Mesendoderm (in vitro differentiated cells): ENCODE results near the gene TACR1.

Source experiments
- DNase-seq: peaks from one replicate; pipeline ENCODE4 v3.0.0; 2013
- H2AK5ac ChIP-seq: 2 replicates; pipeline ENCODE4 v1.6.1; 2013; ENCODE audit warnings: low read length, inconsistent platforms
- H2BK120ac ChIP-seq: 2 replicates; pipeline ENCODE4 v1.6.1; 2013; ENCODE audit warnings: low read depth, mild to moderate bottlenecking, low read length, moderate library complexity, mixed read lengths
- H2BK15ac ChIP-seq: replicated peaks from 2 replicates; pipeline ENCODE4 v1.6.1; 2013; ENCODE audit warnings: low read depth, mild to moderate bottlenecking, moderate library complexity
- H2BK5ac ChIP-seq: 2 replicates; pipeline ENCODE4 v1.6.1; 2013; ENCODE audit warnings: low read length, inconsistent platforms
- H3K18ac ChIP-seq: 2 replicates; pipeline ENCODE4 v1.6.1; 2013; ENCODE audit warnings: mild to moderate bottlenecking, low read length, mixed read lengths
- H3K23ac ChIP-seq: one replicate; pipeline ENCODE4 v1.6.1; 2013; ENCODE audit warnings: low read length
- H3K27ac ChIP-seq: 2 replicates; pipeline ENCODE4 v1.5.1; 2013; ENCODE audit warnings: low read depth, mild to moderate bottlenecking, inconsistent platforms, low read length, moderate library complexity
- H3K27me3 ChIP-seq: 2 replicates; pipeline ENCODE4 v1.6.1; 2013; ENCODE audit warnings: low read length, control low read depth, mild to moderate bottlenecking, inconsistent platforms; ENCODE audit not compliant: insufficient read depth, poor library complexity
- H3K36me3 ChIP-seq: 2 replicates; pipeline ENCODE4 v1.6.1; 2013; ENCODE audit warnings: low read length, inconsistent platforms; ENCODE audit not compliant: control insufficient read depth, insufficient read depth
- H3K4ac ChIP-seq: one replicate; pipeline ENCODE4 v1.6.1; 2013; ENCODE audit warnings: low read depth, mild to moderate bottlenecking, low read length, moderate library complexity
- H3K4me1 ChIP-seq: 2 replicates; pipeline ENCODE4 v1.6.1; 2013; ENCODE audit warnings: low read depth, low read length, inconsistent platforms; ENCODE audit not compliant: control insufficient read depth
- H3K4me2 ChIP-seq: 2 replicates; pipeline ENCODE4 v1.6.1; 2013; ENCODE audit warnings: low read length
- H3K4me3 ChIP-seq: 2 replicates; pipeline ENCODE4 v1.5.1; 2013; ENCODE audit warnings: mild to moderate bottlenecking, low read length
- H3K56ac ChIP-seq: one replicate; pipeline ENCODE4 v1.6.1; 2013; ENCODE audit warnings: low read length
- H3K79me1 ChIP-seq: 2 replicates; pipeline ENCODE4 v1.6.1; 2013; ENCODE audit warnings: low read length, inconsistent platforms
- H3K79me2 ChIP-seq: 2 replicates; pipeline ENCODE4 v1.6.1; 2013; ENCODE audit warnings: mild to moderate bottlenecking, low read length; ENCODE audit not compliant: control insufficient read depth, insufficient read depth
- H3K9ac ChIP-seq: 2 replicates; pipeline ENCODE4 v1.6.1; 2013; ENCODE audit warnings: low read length, inconsistent platforms
- H4K5ac ChIP-seq: one replicate; pipeline ENCODE4 v1.6.1; 2013; ENCODE audit warnings: low read length
- H4K8ac ChIP-seq: one replicate; pipeline ENCODE4 v1.6.1; 2013; ENCODE audit warnings: low read depth, mild to moderate bottlenecking, control low read depth, low read length, moderate library complexity
- WGBS: extraction: QIAGEN DNeasy Blood & Tissue Kit; methylation state at CpG from one replicate; pipeline ENCODE4 v1.1.7; 2013; ENCODE audit warnings: low lambda C conversion rate, missing lambda C conversion rate; ENCODE audit not compliant: insufficient coverage; ENCODE audit errors: extremely low coverage; 5-methylcytosine and 5-hydroxymethylcytosine counted together

The TACR1 gene

DNA sequence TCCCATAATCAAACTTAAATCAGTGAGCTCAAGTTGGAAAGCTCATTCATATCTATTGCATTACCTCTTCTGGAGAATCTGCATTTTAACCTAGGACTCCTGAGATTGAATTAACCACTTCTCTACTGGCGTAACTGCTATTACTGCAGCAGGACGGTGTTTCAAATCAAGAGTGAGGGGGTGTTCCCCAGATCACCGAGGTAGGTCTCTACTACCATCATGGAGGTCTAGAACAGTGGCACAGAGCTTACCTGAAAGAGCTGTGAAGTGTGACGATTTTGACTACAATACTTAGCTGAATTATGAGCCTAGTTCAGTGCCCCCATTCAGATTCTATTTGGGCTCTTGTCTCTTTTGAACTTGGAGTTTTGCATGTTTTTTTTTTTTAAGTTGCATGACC, 121.4 kb downstream of the TACR1 start:
- no peak for DNase-seq
- H3K4me2 ChIP-seq, result no peak overlapping the region
- no CpG with 5 or more reads among the region's 4 CpGs for WGBS
- H2BK15ac ChIP-seq, result no peak overlapping the region
- H3K79me1 ChIP-seq, result no peaks in the 10 kb centered on the region
- H3K27me3 ChIP-seq, result no peaks in the 10 kb centered on the region
- H2BK120ac ChIP-seq, result no peak overlapping the region
- no peak overlapping the region for H3K9ac ChIP-seq
- H2BK5ac ChIP-seq, result no peak overlapping the region
- no peak overlapping the region for H4K8ac ChIP-seq
- no peak overlapping the region for H4K5ac ChIP-seq
- no peak overlapping the region for H3K4me3 ChIP-seq
- H3K23ac ChIP-seq, result no peak overlapping the region
- H3K4me1 ChIP-seq, result no peaks in the 10 kb centered on the region
- H3K4ac ChIP-seq, result no peak overlapping the region
- H3K27ac ChIP-seq, result no peak overlapping the region
- no peaks in the 10 kb centered on the region for H3K36me3 ChIP-seq
- H3K56ac ChIP-seq, result no peak overlapping the region
- H2AK5ac ChIP-seq, result no peak overlapping the region
- H3K79me2 ChIP-seq, result no peaks in the 10 kb centered on the region
- no peak overlapping the region for H3K18ac ChIP-seq

DNA sequence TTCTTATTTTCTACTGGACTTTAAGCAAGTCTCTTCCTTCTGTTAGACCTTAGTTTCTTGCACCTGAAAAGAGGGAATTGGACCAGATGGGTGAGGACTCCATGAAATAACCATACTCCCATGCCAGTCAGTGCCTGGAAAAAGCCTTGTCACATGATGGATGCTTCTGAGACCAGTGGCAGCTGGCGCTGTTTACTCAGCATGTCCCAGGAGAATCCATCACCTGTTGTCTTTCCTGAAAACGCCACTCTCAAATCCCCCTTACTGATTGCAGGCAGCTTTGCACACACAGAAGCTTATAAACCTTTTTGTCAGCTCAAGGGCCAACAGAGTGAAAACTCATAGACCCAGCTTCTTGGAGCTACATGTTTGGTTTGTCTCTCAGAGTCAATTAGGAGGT, 123.2 kb downstream of the TACR1 start:
- H3K27me3 ChIP-seq, result no peaks in the 10 kb centered on the region
- no peaks in the 10 kb centered on the region for H3K79me2 ChIP-seq
- H3K23ac ChIP-seq, result no peak overlapping the region
- H3K27ac ChIP-seq, result no peak overlapping the region
- DNase-seq, result no peak
- H4K5ac ChIP-seq, result no peak overlapping the region
- H2BK120ac ChIP-seq, result no peak overlapping the region
- no peaks in the 10 kb centered on the region for H3K4me1 ChIP-seq
- no peak overlapping the region for H3K4me3 ChIP-seq
- WGBS, result no CpG with 5 or more reads among the region's 2 CpGs
- no peak overlapping the region for H3K4me2 ChIP-seq
- H3K4ac ChIP-seq, result no peak overlapping the region
- H3K9ac ChIP-seq, result no peak overlapping the region
- no peaks in the 10 kb centered on the region for H3K36me3 ChIP-seq
- no peak overlapping the region for H2BK5ac ChIP-seq
- no peak overlapping the region for H2BK15ac ChIP-seq
- no peak overlapping the region for H3K18ac ChIP-seq
- H3K79me1 ChIP-seq, result no peaks in the 10 kb centered on the region
- no peak overlapping the region for H3K56ac ChIP-seq
- no peak overlapping the region for H2AK5ac ChIP-seq
- H4K8ac ChIP-seq, result no peak overlapping the region

DNA sequence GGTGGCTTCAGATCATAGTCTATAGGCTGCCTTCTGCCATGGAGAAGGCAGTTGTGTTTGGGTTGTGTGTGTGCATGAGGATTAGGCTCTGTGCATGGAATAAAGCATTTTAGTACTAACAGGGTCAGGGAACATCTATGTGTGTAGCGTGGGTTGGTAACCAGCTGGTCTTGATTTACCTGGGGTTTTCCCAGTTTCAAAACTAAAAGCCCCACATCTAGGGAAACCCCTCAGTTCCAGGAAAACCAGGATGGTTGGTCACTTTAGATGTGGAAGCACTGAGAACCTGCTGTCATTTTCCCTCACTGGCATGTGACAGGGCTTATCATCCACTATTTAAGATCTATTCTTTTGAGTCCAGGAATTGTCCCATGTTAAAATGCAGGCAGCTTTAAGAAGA, 124.6 kb downstream of the TACR1 start:
- H3K56ac ChIP-seq, result no peak overlapping the region
- H2BK120ac ChIP-seq, result no peak overlapping the region
- no peaks in the 10 kb centered on the region for H3K79me1 ChIP-seq
- no peak overlapping the region for H2AK5ac ChIP-seq
- H3K4me3 ChIP-seq, result no peak overlapping the region
- H3K4ac ChIP-seq, result no peak overlapping the region
- H3K4me2 ChIP-seq, result no peak overlapping the region
- no CpG with 5 or more reads among the region's 1 CpG for WGBS
- no peak overlapping the region for H3K18ac ChIP-seq
- no peak overlapping the region for H3K9ac ChIP-seq
- no peak overlapping the region for H4K5ac ChIP-seq
- no peak overlapping the region for H3K23ac ChIP-seq
- H3K4me1 ChIP-seq, result no peaks in the 10 kb centered on the region
- no peaks in the 10 kb centered on the region for H3K36me3 ChIP-seq
- no peak overlapping the region for H2BK15ac ChIP-seq
- DNase-seq, result no peak
- H3K27me3 ChIP-seq, result no peaks in the 10 kb centered on the region
- H4K8ac ChIP-seq, result no peak overlapping the region
- H2BK5ac ChIP-seq, result no peak overlapping the region
- no peaks in the 10 kb centered on the region for H3K79me2 ChIP-seq
- no peak overlapping the region for H3K27ac ChIP-seq

DNA sequence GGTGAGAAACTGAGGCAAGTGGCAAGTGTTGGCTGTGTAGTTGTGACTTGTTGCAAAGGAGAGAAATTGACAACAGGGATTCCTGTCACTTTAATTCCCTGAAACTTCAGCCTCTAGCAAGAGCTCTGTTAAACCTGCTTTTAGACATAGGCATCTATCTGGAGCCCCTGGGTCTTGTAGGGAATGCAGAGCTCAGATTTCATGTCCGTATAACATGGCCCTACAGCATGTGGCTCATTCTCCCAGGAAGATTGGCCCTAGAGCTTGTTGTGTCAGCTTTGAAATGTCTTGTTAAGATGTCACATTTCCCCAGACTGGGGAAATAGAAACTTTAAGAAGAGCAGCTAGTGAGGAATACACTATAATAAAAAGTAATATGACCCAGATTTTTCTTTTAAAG, 125.1 kb downstream of the TACR1 start:
- H3K9ac ChIP-seq, result no peak overlapping the region
- no peak overlapping the region for H2AK5ac ChIP-seq
- H3K79me2 ChIP-seq, result no peaks in the 10 kb centered on the region
- H3K4me2 ChIP-seq, result no peak overlapping the region
- H2BK15ac ChIP-seq, result no peak overlapping the region
- H3K27ac ChIP-seq, result no peak overlapping the region
- no peaks in the 10 kb centered on the region for H3K79me1 ChIP-seq
- H4K5ac ChIP-seq, result no peak overlapping the region
- no peak overlapping the region for H2BK120ac ChIP-seq
- H2BK5ac ChIP-seq, result no peak overlapping the region
- no peak overlapping the region for H4K8ac ChIP-seq
- no peak overlapping the region for H3K23ac ChIP-seq
- no peak overlapping the region for H3K18ac ChIP-seq
- no peak overlapping the region for H3K4me3 ChIP-seq
- H3K56ac ChIP-seq, result no peak overlapping the region
- no CpG with 5 or more reads among the region's 1 CpG for WGBS
- DNase-seq, result no peak
- H3K4ac ChIP-seq, result no peak overlapping the region
- H3K36me3 ChIP-seq, result no peaks in the 10 kb centered on the region
- no peaks in the 10 kb centered on the region for H3K27me3 ChIP-seq
- H3K4me1 ChIP-seq, result no peaks in the 10 kb centered on the region

DNA sequence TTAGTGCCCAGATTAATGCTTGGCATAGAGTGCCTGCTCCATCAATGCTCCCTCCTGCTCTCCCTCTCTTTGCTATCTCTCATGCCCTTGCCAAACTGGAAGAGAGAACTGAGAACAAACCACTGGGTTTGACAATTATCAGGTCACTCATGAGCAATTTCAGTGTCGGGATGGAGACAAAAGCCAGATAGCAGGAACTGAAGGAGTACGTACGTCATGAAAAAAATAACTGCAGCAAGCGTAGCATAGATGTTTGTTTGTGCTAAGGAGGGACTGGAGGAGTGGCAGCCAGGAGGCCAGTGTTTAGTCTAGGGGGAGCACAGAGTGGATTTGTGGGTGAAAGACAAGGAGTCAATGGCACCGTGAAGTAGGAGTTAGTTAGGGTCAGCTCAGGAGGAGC, 127.6 kb downstream of the TACR1 start:
- Histone ChIP-seq H2BK5ac (no peak overlapping the region), H3K36me3 (no peaks in the 10 kb centered on the region), H3K23ac (no peak overlapping the region), H2BK120ac (no peak overlapping the region), H3K4me1 (no peaks in the 10 kb centered on the region), H3K4me3 (no peak overlapping the region), H3K4me2 (no peak overlapping the region), H3K18ac (no peak overlapping the region), H3K4ac (no peak overlapping the region), H3K27ac (no peak overlapping the region), H2AK5ac (no peak overlapping the region), H2BK15ac (no peak overlapping the region), H3K79me1 (no peaks in the 10 kb centered on the region), H3K56ac (no peak overlapping the region), H4K8ac (no peak overlapping the region), H4K5ac (no peak overlapping the region), H3K79me2 (no peaks in the 10 kb centered on the region), H3K27me3 (no peaks in the 10 kb centered on the region), H3K9ac (no peak overlapping the region)
- no CpG with 5 or more reads among the region's 5 CpGs for WGBS
- DNase-seq, result no peak

DNA sequence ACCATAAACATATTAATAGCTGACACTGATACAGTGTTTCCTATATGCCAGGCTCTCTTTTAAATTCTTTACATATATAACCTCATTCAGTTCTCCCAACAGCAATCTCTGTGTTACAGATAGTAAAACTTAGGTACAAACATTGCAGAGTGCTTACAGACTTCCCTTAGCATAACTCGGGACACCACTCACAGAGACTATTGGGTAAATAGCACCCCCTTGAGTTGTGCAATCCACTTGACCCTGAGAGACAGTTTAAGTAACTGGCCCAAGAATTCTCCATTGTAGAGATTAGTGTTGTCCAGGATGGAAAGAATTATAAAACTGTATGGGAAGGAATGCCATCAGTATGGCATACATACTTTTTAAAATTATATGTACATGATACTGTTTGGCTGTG, 130.8 kb downstream of the TACR1 start:
- Histone ChIP-seq H3K4me2 (no peak overlapping the region), H3K23ac (no peak overlapping the region), H3K4ac (no peak overlapping the region), H3K18ac (no peak overlapping the region), H3K9ac (no peak overlapping the region), H3K36me3 (no peaks in the 10 kb centered on the region), H3K79me1 (no peaks in the 10 kb centered on the region), H4K8ac (no peak overlapping the region), H3K56ac (no peak overlapping the region), H3K27ac (no peak overlapping the region), H3K27me3 (no peaks in the 10 kb centered on the region), H4K5ac (no peak overlapping the region), H3K4me1 (no peaks in the 10 kb centered on the region), H3K79me2 (no peaks in the 10 kb centered on the region), H2BK5ac (no peak overlapping the region), H2BK120ac (no peak overlapping the region), H3K4me3 (no peak overlapping the region), H2BK15ac (no peak overlapping the region), H2AK5ac (no peak overlapping the region)
- no CpG with 5 or more reads among the region's 1 CpG for whole genome bisulfite sequencing
- DNase-seq, result no peak
